Cardiac muscle cell (in vitro differentiated cells and primary cell): ENCODE data around the gene ZNF600. TPM values are rescaled to one million over a fixed set of nuclear protein-coding genes. Genes with fewer than 3 reads are reported as not detected.
"Not testable (repeated sequence)": the region's sequence is repeated elsewhere in the genome, so short reads cannot be mapped to it uniquely, and the experiment has no call there.

Experiments used
- DNase-seq, 2 donors: peaks; one replicate each; pipeline versions ENCODE4 v3.0.0 to v3.0.0-alpha.2; 2010 to 2017; ENCODE audit warnings: low read depth in 1 of 2, low spot score in 1 of 2
- H3K27ac ChIP-seq: fragments of 200-600 bp; sonication (generic); 2 replicates; pipeline ENCODE4 v1.5.1; 2016
- H3K27me3 ChIP-seq: fragments of 200-600 bp; sonication (generic); 2 replicates; pipeline ENCODE4 v1.6.0; 2016; ENCODE audit warnings: control low read depth
- H3K36me3 ChIP-seq: fragments of 200-600 bp; sonication (generic); 2 replicates; pipeline ENCODE4 v1.5.1; 2016; ENCODE audit warnings: control low read depth
- H3K4me1 ChIP-seq: fragments of 200-600 bp; sonication (generic); 2 replicates; pipeline ENCODE4 v1.8.1; 2017; ENCODE audit warnings: low read depth, mild to moderate bottlenecking, mixed run types
- H3K4me3 ChIP-seq: fragments of 200-600 bp; sonication (generic); 2 replicates; pipeline ENCODE4 v1.5.1; 2016; ENCODE audit warnings: mild to moderate bottlenecking
- H3K9me3 ChIP-seq: fragments of 200-600 bp; sonication (generic); 2 replicates; pipeline ENCODE4 v1.5.1; 2017; ENCODE audit warnings: low read depth, mild to moderate bottlenecking, control low read depth
- polyA plus RNA-seq: library from polyadenylated mRNA; unstranded; fragments of >200 nt; fragmentation: Nextera tagmentation; extraction: Ambion mirVana; gene quantifications from 2 replicates; pipeline ENCODE4 v1.2.1, GENCODE V29; 2016
- total RNA-seq: library from RNA; depleted of rRNA; stranded (reverse); fragments of >200 nt; gene quantifications from 2 replicates; pipeline ENCODE4 v1.2.3, GENCODE V29; 2016
- TF ChIP-seq, protein P1 (sequence below): IDR thresholded peaks from 2 replicates; pipeline ENCODE4 v1.5.1; 2012; ENCODE audit warnings: low read depth, mild to moderate bottlenecking, low read length

The ZNF600 gene
- total and polyA plus RNA-seq, 2 experiments from 2014 or later, result 2.0 to 2.3 TPM

DNA sequence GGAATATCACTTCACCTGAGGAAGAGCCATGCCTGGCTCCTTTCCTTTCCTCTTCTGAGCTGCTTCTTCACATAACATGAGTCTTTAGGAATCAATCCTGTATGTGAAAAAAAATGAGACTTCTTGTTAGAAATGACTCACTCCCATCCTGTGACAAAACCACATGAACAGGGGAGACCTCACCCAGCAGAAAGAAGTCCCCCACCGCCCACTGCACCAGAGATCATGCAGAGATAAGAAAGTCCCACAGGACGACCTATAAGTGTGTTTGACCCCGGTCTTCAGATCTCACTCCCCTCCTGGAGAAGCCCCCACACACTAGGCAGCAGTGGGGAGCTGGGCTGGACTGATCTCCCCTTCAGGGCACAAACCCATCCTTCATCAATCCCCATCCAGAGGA is 7.8 kb downstream of the ZNF600 start:
- H3K27me3 ChIP-seq, result no peaks in the 10 kb centered on the region
- DNase-seq, result no peak
- H3K9me3 ChIP-seq, result no peaks in the 10 kb centered on the region
- no peak overlapping the region for H3K27ac ChIP-seq
- no peaks in the 10 kb centered on the region for H3K4me1 ChIP-seq
- H3K36me3 ChIP-seq, result no peaks in the 10 kb centered on the region
- no peak overlapping the region for H3K4me3 ChIP-seq
- TF ChIP-seq, protein P1, sequence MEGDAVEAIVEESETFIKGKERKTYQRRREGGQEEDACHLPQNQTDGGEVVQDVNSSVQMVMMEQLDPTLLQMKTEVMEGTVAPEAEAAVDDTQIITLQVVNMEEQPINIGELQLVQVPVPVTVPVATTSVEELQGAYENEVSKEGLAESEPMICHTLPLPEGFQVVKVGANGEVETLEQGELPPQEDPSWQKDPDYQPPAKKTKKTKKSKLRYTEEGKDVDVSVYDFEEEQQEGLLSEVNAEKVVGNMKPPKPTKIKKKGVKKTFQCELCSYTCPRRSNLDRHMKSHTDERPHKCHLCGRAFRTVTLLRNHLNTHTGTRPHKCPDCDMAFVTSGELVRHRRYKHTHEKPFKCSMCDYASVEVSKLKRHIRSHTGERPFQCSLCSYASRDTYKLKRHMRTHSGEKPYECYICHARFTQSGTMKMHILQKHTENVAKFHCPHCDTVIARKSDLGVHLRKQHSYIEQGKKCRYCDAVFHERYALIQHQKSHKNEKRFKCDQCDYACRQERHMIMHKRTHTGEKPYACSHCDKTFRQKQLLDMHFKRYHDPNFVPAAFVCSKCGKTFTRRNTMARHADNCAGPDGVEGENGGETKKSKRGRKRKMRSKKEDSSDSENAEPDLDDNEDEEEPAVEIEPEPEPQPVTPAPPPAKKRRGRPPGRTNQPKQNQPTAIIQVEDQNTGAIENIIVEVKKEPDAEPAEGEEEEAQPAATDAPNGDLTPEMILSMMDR, result no peak

DNA sequence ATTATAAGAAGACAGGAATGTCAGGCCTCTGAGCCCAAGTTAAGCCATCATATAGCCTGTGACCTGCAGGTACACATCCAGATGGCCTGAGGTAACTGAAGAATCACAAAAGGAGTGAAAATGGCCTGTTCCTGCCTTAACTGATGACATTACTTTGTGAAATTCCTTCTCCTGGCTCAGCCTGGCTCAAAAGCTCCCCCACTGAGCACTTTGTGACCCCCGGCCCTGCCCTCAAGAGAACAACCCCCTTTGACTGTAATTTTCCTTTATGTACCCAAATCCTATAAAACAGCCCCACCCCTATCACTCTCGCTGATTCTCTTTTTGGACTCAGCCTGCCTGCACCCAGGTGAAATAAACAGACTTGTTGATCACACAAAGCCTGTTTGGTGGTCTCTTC is 30.1 kb downstream of the ZNF600 start:
- not testable (repeated sequence) for H3K4me3 ChIP-seq, H3K9me3 ChIP-seq, DNase-seq, H3K27ac ChIP-seq, H3K36me3 ChIP-seq, H3K27me3 ChIP-seq, H3K4me1 ChIP-seq

- no peak for DNase-seq
- Histone ChIP-seq H3K27me3 (no peaks in the 10 kb centered on the region), H3K27ac (no peak overlapping the region), H3K9me3 (no peaks in the 10 kb centered on the region), H3K4me3 (no peak overlapping the region), H3K36me3 (no peaks in the 10 kb centered on the region), H3K4me1 (no peaks in the 10 kb centered on the region)
- TF ChIP-seq, protein P1, result no peak
Observed at GRCh38 chr19:52749780-52750179, 36.8 kb downstream of the ZNF600 start.

DNA sequence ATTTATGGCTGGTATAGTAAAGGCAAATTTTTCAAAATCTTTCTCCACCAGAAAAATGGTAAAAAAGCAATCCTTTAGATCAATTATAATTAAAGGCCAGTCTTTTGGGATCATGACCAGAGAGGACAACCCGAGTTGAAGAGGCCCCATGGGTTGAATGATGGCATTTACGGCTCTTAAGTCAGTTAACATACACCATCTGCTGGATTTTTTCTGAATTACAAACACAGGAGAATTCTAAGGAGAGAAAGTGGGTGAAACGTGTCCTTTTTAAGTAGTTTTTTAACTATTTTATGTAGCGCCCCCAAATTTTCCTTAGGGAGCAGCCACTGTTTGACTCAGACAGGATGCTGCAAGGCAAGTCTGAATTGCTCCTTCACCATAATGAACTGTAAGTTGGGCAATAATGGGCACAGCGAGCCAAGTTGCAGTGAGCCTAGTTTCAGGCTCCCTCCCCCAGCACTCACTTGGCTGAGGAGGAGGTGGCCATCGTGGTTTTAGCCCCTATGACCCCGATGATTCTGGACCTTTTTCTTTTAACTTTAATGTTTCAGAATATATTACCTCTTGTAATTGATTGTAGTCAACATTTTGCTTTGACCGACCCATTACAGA is 38.1 kb downstream of the ZNF600 start:
- Histone ChIP-seq H3K4me1 (no peaks in the 10 kb centered on the region), H3K4me3 (no peak overlapping the region), H3K36me3 (no peaks in the 10 kb centered on the region), H3K9me3 (no peaks in the 10 kb centered on the region), H3K27me3 (no peaks in the 10 kb centered on the region), H3K27ac (no peak overlapping the region)
- peak; percentile 67 to 68 for DNase-seq
- TF ChIP-seq, protein P1, result peak; percentile 35

DNA sequence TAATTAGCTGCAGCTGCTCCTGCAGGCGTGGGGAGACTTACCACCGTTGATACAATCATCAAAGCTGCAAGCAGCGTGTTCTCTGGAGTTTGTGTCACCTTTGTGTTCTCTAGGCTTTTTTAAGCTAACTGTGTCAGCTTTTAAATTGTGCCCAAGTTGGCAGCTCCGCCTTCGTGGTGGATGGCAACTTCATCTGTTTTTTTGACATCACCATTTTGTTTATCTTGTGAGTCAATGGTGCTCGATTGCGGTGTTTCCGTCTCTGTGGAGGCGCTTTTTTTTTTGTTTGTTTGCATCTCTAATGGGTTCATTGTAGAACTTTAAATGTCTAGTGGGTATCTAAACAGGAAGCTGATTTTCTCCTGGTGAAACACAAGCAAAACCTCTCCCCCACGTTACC is 40.7 kb downstream of the ZNF600 start:
- not testable (repeated sequence) for H3K36me3 ChIP-seq, DNase-seq, H3K4me3 ChIP-seq, H3K27me3 ChIP-seq, H3K9me3 ChIP-seq, H3K27ac ChIP-seq
- H3K4me1 ChIP-seq, result peaks cover 12% of the 10 kb centered on the region

DNA sequence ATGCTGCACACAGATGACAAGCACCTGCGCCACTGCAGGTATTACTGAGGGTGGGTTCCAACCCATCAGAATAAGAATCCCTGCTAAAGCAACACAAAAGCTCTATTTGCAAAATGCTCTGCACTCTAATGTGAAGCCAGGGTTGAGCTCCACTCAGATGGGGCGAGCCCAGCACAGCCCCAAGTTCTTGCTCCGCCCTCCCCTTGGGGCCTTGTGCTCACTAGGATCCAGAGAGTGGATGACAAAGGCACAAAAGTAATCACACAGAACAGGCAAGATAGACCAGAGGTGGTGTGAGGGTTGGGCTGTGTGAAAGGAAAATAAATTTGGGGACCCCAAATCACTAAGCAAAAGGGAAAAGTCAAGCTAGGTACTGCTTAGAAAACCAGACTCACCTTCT is 43.5 kb downstream of the ZNF600 start:
- no peaks in the 10 kb centered on the region for H3K27me3 ChIP-seq
- TF ChIP-seq, protein P1, result no peak
- no peaks in the 10 kb centered on the region for H3K36me3 ChIP-seq
- DNase-seq, result no peak
- H3K4me1 ChIP-seq, result peaks cover 12% of the 10 kb centered on the region
- H3K9me3 ChIP-seq, result no peaks in the 10 kb centered on the region
- H3K4me3 ChIP-seq, result no peak overlapping the region
- H3K27ac ChIP-seq, result peak overlapping the region; percentile 93

DNA sequence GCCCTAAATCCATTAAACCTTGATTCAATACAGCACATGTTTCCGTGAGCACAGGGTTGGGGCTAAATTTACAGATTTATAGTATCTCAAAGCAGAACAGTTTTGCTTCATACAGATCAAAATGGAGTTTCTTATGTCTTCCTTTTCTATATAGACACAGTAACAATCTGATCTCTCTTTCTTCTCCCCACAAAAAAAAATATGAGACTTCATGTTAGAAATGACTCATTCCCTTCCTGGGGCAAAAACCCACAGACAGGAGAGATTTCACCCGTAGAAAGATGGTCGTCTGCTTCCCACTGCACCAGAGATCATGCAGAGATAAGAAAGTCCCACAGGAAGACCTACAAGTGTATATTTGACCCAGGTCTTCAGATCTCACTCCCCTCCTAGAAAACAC is 44.1 kb downstream of the ZNF600 start:
- TF ChIP-seq, protein P1, result no peak
- no peak for DNase-seq
- Histone ChIP-seq H3K36me3 (no peaks in the 10 kb centered on the region), H3K4me1 (peaks cover 12% of the 10 kb centered on the region), H3K27me3 (no peaks in the 10 kb centered on the region), H3K4me3 (no peak overlapping the region), H3K27ac (peak overlapping the region; percentile 93), H3K9me3 (no peaks in the 10 kb centered on the region)
